Measurements from ENCODE around the gene RXRA.

Gene RXRA

GRCh38 chr9:134360180-134360759 lies 34.0 kb downstream of the RXRA start:
- intact Hi-C loops (cut with DNase I), result no loop called here
- DNase-seq, result no peak

- intact Hi-C loops (cut with DNase I), result no loop called here
- no peak for DNase-seq
Measured at GRCh38 chr9:134360897-134361296, 34.6 kb downstream of the RXRA start.

GRCh38 chr9:134361426-134361825 lies 35.2 kb downstream of the RXRA start:
- intact Hi-C loops (cut with DNase I), result no loop called here
- DNase-seq, result no peak

GRCh38 chr9:134361843-134362414 lies 35.7 kb downstream of the RXRA start:
- DNase-seq, result no peak
- intact Hi-C loops (cut with DNase I), result no loop called here

GRCh38 chr9:134363450-134363849 lies 37.2 kb downstream of the RXRA start:
- intact Hi-C loops (cut with DNase I), result no loop called here

GRCh38 chr9:134364391-134365114 lies 38.3 kb downstream of the RXRA start:
- no peak for DNase-seq

More at GRCh38 chr9:134363450-134363849, 37.2 kb downstream of the RXRA start:
- no peak for DNase-seq

GRCh38 chr9:134365115-134365596 lies 38.9 kb downstream of the RXRA start:
- no peak for DNase-seq
- intact Hi-C loops (cut with DNase I), result loop anchor here (2.0 kb wide), 1 partner anchor 78 kb away; no protein-coding TSS in a partner anchor

More at GRCh38 chr9:134364391-134365114, 38.3 kb downstream of the RXRA start:
- intact Hi-C loops (cut with DNase I), result loop anchor here (2.0 kb wide), 1 partner anchor 78 kb away; no protein-coding TSS in a partner anchor

GRCh38 chr9:134365791-134366222 lies 39.6 kb downstream of the RXRA start:
- intact Hi-C loops (cut with DNase I), result loop anchor here (2.0 kb wide), 1 partner anchor 77 kb away; no protein-coding TSS in a partner anchor
- DNase-seq, result no peak

GRCh38 chr9:134366223-134367031 lies 40.2 kb downstream of the RXRA start:
- intact Hi-C loops (cut with DNase I), result no loop called here
- DNase-seq, result peak; percentile 82 to 98 (median 90)

GRCh38 chr9:134367061-134367460 lies 40.8 kb downstream of the RXRA start:
- intact Hi-C loops (cut with DNase I), result no loop called here
- no peak for DNase-seq

- intact Hi-C loops (cut with DNase I), result no loop called here
- no peak for DNase-seq
Measured at GRCh38 chr9:134367791-134368490, 41.7 kb downstream of the RXRA start.

- DNase-seq, result no peak
- intact Hi-C loops (cut with DNase I), result no loop called here
Measured at GRCh38 chr9:134368571-134368970, 42.3 kb downstream of the RXRA start.

- intact Hi-C loops (cut with DNase I), result no loop called here
- DNase-seq, result no peak
Measured at GRCh38 chr9:134369416-134370212, 43.4 kb downstream of the RXRA start.

GRCh38 chr9:134370213-134370492 lies 43.9 kb downstream of the RXRA start:
- DNase-seq, result no peak
- intact Hi-C loops (cut with DNase I), result no loop called here

- no peak for DNase-seq
- intact Hi-C loops (cut with DNase I), result no loop called here
Measured at GRCh38 chr9:134370638-134371037, 44.4 kb downstream of the RXRA start.

GRCh38 chr9:134371731-134372130 lies 45.5 kb downstream of the RXRA start:
- intact Hi-C loops (cut with DNase I), result no loop called here
- DNase-seq, result peak in 3 of 10 donors; percentile 46 to 92 (median 48)

GRCh38 chr9:134372581-134373267 lies 46.5 kb downstream of the RXRA start:
- DNase-seq, result no peak
- intact Hi-C loops (cut with DNase I), result no loop called here

- intact Hi-C loops (cut with DNase I), result no loop called here
- DNase-seq, result no peak
Measured at GRCh38 chr9:134373269-134373668, 47.0 kb downstream of the RXRA start.

GRCh38 chr9:134373953-134374300 lies 47.7 kb downstream of the RXRA start:
- no peak for DNase-seq
- intact Hi-C loops (cut with DNase I), result no loop called here
